Measurements from ENCODE around the gene HPCAL1. TPM values are rescaled to one million over a fixed set of nuclear protein-coding genes. Genes with fewer than 3 reads are reported as not detected.

Gene HPCAL1
- polyA plus RNA-seq, 3 donors = 30.0 to 44.2 (median 37.2) TPM

GRCh38 chr2:10466801-10467200, 164.1 kb downstream of the HPCAL1 start:
- H3K27ac ChIP-seq (ENCODE audit: low read depth, low read length) = no peak overlapping the region
- WGBS, 3 donors = 78 to 86% (median 80%) methylated on average over 11 of the region's 11 CpGs

- H3K27ac ChIP-seq (ENCODE audit: low read depth, low read length) = no peak overlapping the region
- 76 to 84% (median 79%) methylated on average over 15 of the region's 15 CpGs for WGBS, 3 donors
These were observed 164.7 kb downstream of the HPCAL1 start for GRCh38 chr2:10467401-10467800.

GRCh38 chr2:10469301-10469700, 166.6 kb downstream of the HPCAL1 start:
- WGBS, 3 donors = 92 to 94% (median 92%) methylated on average over 4 of the region's 4 CpGs
- H3K27ac ChIP-seq (ENCODE audit: low read depth, low read length) = no peak overlapping the region

- no peak overlapping the region for H3K27ac ChIP-seq (ENCODE audit: low read depth, low read length)
- WGBS, 3 donors = 82 to 83% (median 83%) methylated on average over 12 of the region's 12 CpGs
These were observed 167.4 kb downstream of the HPCAL1 start for GRCh38 chr2:10469955-10470608.

- WGBS, 3 donors = 81 to 88% (median 83%) methylated on average over 15 of the region's 15 CpGs
These were observed 168.4 kb downstream of the HPCAL1 start for GRCh38 chr2:10471046-10471571.

GRCh38 chr2:10471955-10472354, 169.3 kb downstream of the HPCAL1 start:
- 78 to 91% (median 88%) methylated on average over 2 of the region's 2 CpGs for WGBS, 3 donors
- no peak overlapping the region for H3K27ac ChIP-seq (ENCODE audit: low read depth, low read length)

More at GRCh38 chr2:10471046-10471571, 168.4 kb downstream of the HPCAL1 start:
- no peak overlapping the region for H3K27ac ChIP-seq (ENCODE audit: low read depth, low read length)

GRCh38 chr2:10473121-10473756, 170.5 kb downstream of the HPCAL1 start:
- no peak overlapping the region for H3K27ac ChIP-seq (ENCODE audit: low read depth, low read length)
- 75 to 86% (median 75%) methylated on average over 5 of the region's 5 CpGs for WGBS, 3 donors

- H3K27ac ChIP-seq (ENCODE audit: low read depth, low read length) = no peak overlapping the region
- WGBS, 3 donors = 89 to 92% (median 92%) methylated on average over 21 of the region's 21 CpGs
These were observed 172.6 kb downstream of the HPCAL1 start for GRCh38 chr2:10475221-10475722.

- no peak overlapping the region for H3K27ac ChIP-seq (ENCODE audit: low read depth, low read length)
- WGBS, 3 donors = 91 to 93% (median 92%) methylated on average over 22 of the region's 22 CpGs
These were observed 173.3 kb downstream of the HPCAL1 start for GRCh38 chr2:10475811-10476660.

- 75 to 90% (median 86%) methylated on average over 12 of the region's 12 CpGs for WGBS, 3 donors
These were observed 174.2 kb downstream of the HPCAL1 start for GRCh38 chr2:10476723-10477442.

More at GRCh38 chr2:10476723-10477442, 174.2 kb downstream of the HPCAL1 start:
- no peak overlapping the region for H3K27ac ChIP-seq (ENCODE audit: low read depth, low read length)

Other genes starting within 250 kb of the HPCAL1 start
- gene CYS1, start 222.5 kb upstream of the HPCAL1 start, polyA plus RNA-seq = 10 to 100 TPM in 1 of 3 donors, 1 to 10 TPM in 1, under 1 TPM in 1; 0.22 to 14.2 (median 2.4) TPM
- gene RRM2, start 180.2 kb upstream of the HPCAL1 start, polyA plus RNA-seq = 1 to 10 TPM in 1 of 3 donors, under 1 TPM in 2; 0.45 to 4.8 (median 0.83) TPM
- gene ODC1, start 145.4 kb downstream of the HPCAL1 start, polyA plus RNA-seq = 10 to 100 TPM; 25.2 to 36.1 (median 32.5) TPM

Measured in adipose tissue (tissue), 3 donors.